Prostate gland (tissue), 2 donors: Measurements from ENCODE around the gene FHIT.

ENCODE experiments used
- CTCF ChIP-seq, 4 experiments: fragments of 200-600 bp in 2 of 4; fragments of 450-650 bp in 2 of 4; sonication (generic) in 2 of 4; IDR thresholded peaks; 1 replicate in 3 of 4; 2 replicates in 1 of 4; pipeline ENCODE4 v1.5.1; 2016 to 2019; ENCODE audit warnings: antibody characterized with exemption in 4 of 4, mild to moderate bottlenecking in 2 of 4, moderate library complexity in 2 of 4
- POLR2A ChIP-seq: fragments of 450-650 bp; IDR thresholded peaks from one replicate; pipeline ENCODE4 v1.6.1; 2016; ENCODE audit warnings: antibody characterized with exemption, mild to moderate bottlenecking

DNA sequence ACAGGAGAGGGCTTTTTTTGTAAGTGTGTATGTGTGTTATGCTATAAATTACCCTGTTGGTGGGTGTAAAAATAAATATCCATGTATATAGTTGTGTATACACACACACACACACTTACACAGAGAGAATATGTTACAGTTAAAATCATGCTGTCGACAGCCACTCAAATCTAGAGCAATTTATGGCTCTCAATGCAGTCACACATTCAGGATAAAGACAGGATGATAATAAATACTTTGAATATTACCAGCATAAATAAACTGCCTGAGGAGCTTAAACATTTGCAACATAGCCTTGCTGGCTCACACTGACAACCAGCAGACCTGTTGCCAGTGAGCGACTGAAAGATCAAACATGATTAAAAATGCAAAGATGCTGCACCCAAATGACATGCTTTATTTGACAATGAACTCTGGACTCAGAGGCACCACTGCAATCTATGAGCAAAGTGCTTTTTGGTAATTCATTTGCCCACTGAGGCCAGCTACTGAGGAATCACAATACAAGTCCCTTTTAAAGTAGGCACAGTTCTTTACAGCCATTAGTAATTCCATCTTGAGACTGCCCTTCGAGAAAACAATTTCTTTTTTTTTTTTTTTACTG is 458.9 kb downstream of the FHIT start:
- TF ChIP-seq POLR2A (no peak), CTCF (IDR thresholded peaks at IDR 0.05) (no peak)
